K562 (cell line): ENCODE data around the gene VWA2. TPM values are rescaled to one million over a fixed set of nuclear protein-coding genes. Genes with fewer than 3 reads are reported as not detected.

Source experiments
- GABPB1 ChIP-seq: sonication (generic); formaldehyde crosslinking; IDR thresholded peaks from 2 replicates; pipeline ENCODE4 v1.8.0; 2022; ENCODE audit warnings: mild to moderate bottlenecking, missing genetic modification reagents
- HNRNPUL1 ChIP-seq: fragments of 200-400 bp; formaldehyde crosslinking; IDR thresholded peaks from 2 replicates; pipeline ENCODE4 v1.6.1; 2017; ENCODE audit warnings: low read length
- PBX2 ChIP-seq, 2 experiments: IDR thresholded peaks in 1 of 2; conservative IDR thresholded peaks in 1 of 2; 2 replicates each; pipeline ENCODE4 v1.6.1; 2016; ENCODE audit warnings: low read depth in 2 of 2, mild to moderate bottlenecking in 1 of 2, missing compliant biosample characterization in 1 of 2, missing genetic modification characterization in 1 of 2, moderate library complexity in 1 of 2
- SP1 ChIP-seq: sonication (generic); formaldehyde crosslinking; IDR thresholded peaks from 2 replicates; pipeline ENCODE4 v1.8.1; 2022; ENCODE audit warnings: mild to moderate bottlenecking, missing genetic modification reagents
- SP2 ChIP-seq: IDR thresholded peaks from 2 replicates; pipeline ENCODE4 v1.6.1; 2011; ENCODE audit warnings: mild to moderate bottlenecking, low read depth, low read length, moderate library complexity; ENCODE audit not compliant: poor library complexity, severe bottlenecking; ENCODE audit errors: extremely low read depth
- ZNF121 ChIP-seq: sonication (generic); formaldehyde crosslinking; conservative IDR thresholded peaks from 2 replicates; pipeline ENCODE4 v1.8.0; 2022; ENCODE audit warnings: missing genetic modification reagents
- polyA plus RNA-seq, 8 experiments: library from polyadenylated mRNA; depleted of rRNA in 4 of 8; stranded (reverse) in 5 of 8; unstranded in 3 of 8; fragments of >200 nt; fragmentation: Nextera tagmentation in 2 of 8; fragmentation: Illumina TruSeq in 1 of 8; extraction: Ambion mirVana in 2 of 8; extraction: Trizol in 1 of 8; gene quantifications; 2 replicates each; pipeline versions ENCODE4 v1.2.1 to v1.2.3, GENCODE V29; 2011 to 2014; ENCODE audit warnings: inconsistent platforms in 1 of 8, missing spikeins in 1 of 8
- total RNA-seq, 7 experiments: library from RNA; depleted of rRNA in 6 of 7; stranded (reverse); fragments of >200 nt in 6 of 7; fragmentation: Illumina TruSeq in 2 of 7; extraction: Trizol in 2 of 7; gene quantifications; 2 replicates each; pipeline versions ENCODE4 v1.2.1 to v1.2.3, GENCODE V29; 2011 to 2021; ENCODE audit warnings: low replicate concordance in 1 of 7
- TF ChIP-seq, protein P1 (sequence below): fragments of 450-650 bp; formaldehyde crosslinking; conservative IDR thresholded peaks from 2 replicates; pipeline ENCODE4 v1.4.0; 2022; ENCODE audit warnings: mild to moderate bottlenecking, missing genetic modification characterization

VWA2 gene
- total and polyA plus RNA-seq, 9 of the 15 experiments (the other 6 are each of a cell fraction or from before 2014, with no cell fraction given): not detected

- TF ChIP-seq, protein P1, sequence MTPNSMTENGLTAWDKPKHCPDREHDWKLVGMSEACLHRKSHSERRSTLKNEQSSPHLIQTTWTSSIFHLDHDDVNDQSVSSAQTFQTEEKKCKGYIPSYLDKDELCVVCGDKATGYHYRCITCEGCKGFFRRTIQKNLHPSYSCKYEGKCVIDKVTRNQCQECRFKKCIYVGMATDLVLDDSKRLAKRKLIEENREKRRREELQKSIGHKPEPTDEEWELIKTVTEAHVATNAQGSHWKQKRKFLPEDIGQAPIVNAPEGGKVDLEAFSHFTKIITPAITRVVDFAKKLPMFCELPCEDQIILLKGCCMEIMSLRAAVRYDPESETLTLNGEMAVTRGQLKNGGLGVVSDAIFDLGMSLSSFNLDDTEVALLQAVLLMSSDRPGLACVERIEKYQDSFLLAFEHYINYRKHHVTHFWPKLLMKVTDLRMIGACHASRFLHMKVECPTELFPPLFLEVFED: no peak
- TF ChIP-seq SP1 (CRISPR knock-in tag) (no peak), HNRNPUL1 (no peak), ZNF121 (CRISPR knock-in tag) (no peak), SP2 (no peak), GABPB1 (CRISPR knock-in tag) (no peak), PBX2 (CRISPR knock-in tag; IDR thresholded peaks at IDR 0.05; ENCODE audit: low read depth) (no peak), PBX2 (tag; conservative IDR thresholded peaks at IDR 0.05; ENCODE audit: low read depth) (no peak)
These were observed 72.0 kb downstream of the VWA2 start (continued) for GRCh38 chr10:114311023-114311422.
